K562 (cell line): ENCODE measurements around the gene BARHL2.

Experiments
- AFF4 ChIP-seq: sonication (generic); formaldehyde crosslinking; IDR thresholded peaks from 2 replicates; pipeline ENCODE4 v1.8.0; 2023; ENCODE audit warnings: mild to moderate bottlenecking, missing genetic modification reagents
- CBFA2T2 ChIP-seq: fragments of 450-650 bp; conservative IDR thresholded peaks from 2 replicates; pipeline ENCODE4 v1.6.1; 2017; ENCODE audit warnings: mild to moderate bottlenecking
- CTCF ChIP-seq, 3 experiments: IDR thresholded peaks in 2 of 3; conservative IDR thresholded peaks in 1 of 3; 2 replicates each; pipeline ENCODE4 v1.5.1; 2011 to 2012; ENCODE audit warnings: low read length in 3 of 3, mild to moderate bottlenecking in 3 of 3, control low read depth in 2 of 3, improper control_type of control experiment in 1 of 3, inconsistent platforms in 1 of 3, low read depth in 1 of 3, mixed read lengths in 1 of 3, moderate library complexity in 1 of 3; ENCODE audit not compliant: insufficient read depth in 2 of 3
- HMGXB4 ChIP-seq: sonication (generic); formaldehyde crosslinking; IDR thresholded peaks from 2 replicates; pipeline ENCODE4 v1.8.1; 2023; ENCODE audit warnings: mild to moderate bottlenecking, missing genetic modification reagents
- KAT7 ChIP-seq: sonication (generic); formaldehyde crosslinking; IDR thresholded peaks from 2 replicates; pipeline ENCODE4 v1.8.0; 2022; ENCODE audit warnings: missing genetic modification reagents, mild to moderate bottlenecking, borderline replicate concordance
- REST ChIP-seq, 2 experiments: fragments of 450-650 bp; formaldehyde crosslinking in 1 of 2; IDR thresholded peaks; 2 replicates each; pipeline versions ENCODE4 v1.4.0 to v1.6.1; 2014 to 2020; ENCODE audit warnings: mild to moderate bottlenecking in 2 of 2, borderline replicate concordance in 1 of 2, low read depth in 1 of 2
- TBL1XR1 ChIP-seq, 2 experiments: IDR thresholded peaks; 2 replicates each; pipeline ENCODE4 v1.6.1; 2012; ENCODE audit warnings: improper control_type of control experiment in 2 of 2, low read length in 2 of 2, mild to moderate bottlenecking in 1 of 2
- TRIM28 ChIP-seq: fragments of 450-650 bp; IDR thresholded peaks from 2 replicates; pipeline ENCODE4 v1.6.1; 2017
- ZFPM2 ChIP-seq: fragments of 250-450 bp; sonication (Bioruptor Pico); IDR thresholded peaks from 2 replicates; pipeline ENCODE4 v1.5.1; 2022; ENCODE audit warnings: mild to moderate bottlenecking

GRCh38 chr1:90748668-90749067 is 31.6 kb upstream of the BARHL2 start:
- no peak for TF ChIP-seq TBL1XR1 (IDR thresholded peaks at IDR 0.05; ENCODE audit: low read length in 2 of 2)
- TF ChIP-seq CBFA2T2 = no peak
- no peak for TF ChIP-seq HMGXB4
- TF ChIP-seq CTCF (IDR thresholded peaks at IDR 0.05 in 2 of 3, conservative IDR thresholded peaks at IDR 0.05 in 1 of 3; ENCODE audit: insufficient read depth in 2 of 3, low read depth in 1 of 3, low read length in 3 of 3) = no peak
- no peak for TF ChIP-seq TRIM28
- TF ChIP-seq ZFPM2 (CRISPR knock-in tag) = no peak
- no peak for TF ChIP-seq AFF4 (CRISPR knock-in tag)
- TF ChIP-seq REST (IDR thresholded peaks at IDR 0.05; ENCODE audit: borderline replicate concordance) = no peak
- TF ChIP-seq REST (CRISPR knock-in tag; IDR thresholded peaks at IDR 0.05; ENCODE audit: low read depth) = no peak
- no peak for TF ChIP-seq KAT7 (CRISPR knock-in tag)
